Liver (tissue), 9 donors: ENCODE data around the gene WDR46. TPM values are rescaled to one million over a fixed set of nuclear protein-coding genes. Genes with fewer than 3 reads are reported as not detected.

ENCODE experiments used
- DNase-seq: peaks from one replicate; pipeline ENCODE4 v3.0.0-alpha.2; 2017; ENCODE audit warnings: low spot score
- H3K27ac ChIP-seq, 2 donors: one replicate each; pipeline ENCODE4 v1.7.0; 2013; ENCODE audit warnings: inconsistent platforms in 2 of 2, low read length in 2 of 2, control low read depth in 1 of 2, low read depth in 1 of 2, mild to moderate bottlenecking in 1 of 2
- H3K27me3 ChIP-seq, 4 donors: one replicate each; pipeline versions ENCODE4 v1.6.1 to v1.7.0; 2013; ENCODE audit warnings: low read length in 3 of 4, inconsistent platforms in 1 of 4, mild to moderate bottlenecking in 1 of 4, moderate library complexity in 1 of 4; ENCODE audit not compliant: control insufficient read depth in 4 of 4, insufficient read depth in 4 of 4
- H3K36me3 ChIP-seq, 4 donors: one replicate each; pipeline versions ENCODE4 v1.6.1 to v1.7.0; 2013; ENCODE audit warnings: low read length in 3 of 4, mild to moderate bottlenecking in 3 of 4, low read depth in 1 of 4, moderate library complexity in 1 of 4; ENCODE audit not compliant: control insufficient read depth in 4 of 4, insufficient read depth in 3 of 4
- H3K4me1 ChIP-seq, 4 donors: one replicate each; pipeline versions ENCODE4 v1.6.1 to v1.7.0; 2013; ENCODE audit warnings: low read length in 3 of 4, mild to moderate bottlenecking in 3 of 4, moderate library complexity in 1 of 4; ENCODE audit not compliant: control insufficient read depth in 4 of 4, insufficient read depth in 4 of 4
- H3K4me3 ChIP-seq, 3 donors: one replicate each; pipeline versions ENCODE4 v1.6.1 to v1.7.0; 2013; ENCODE audit warnings: low read length in 3 of 3, control low read depth in 1 of 3, low read depth in 1 of 3, mild to moderate bottlenecking in 1 of 3
- H3K9ac ChIP-seq, 2 donors: one replicate each; pipeline ENCODE4 v1.7.0; 2013; ENCODE audit warnings: low read length in 2 of 2, mild to moderate bottlenecking in 2 of 2, moderate library complexity in 2 of 2, control low read depth in 1 of 2, low read depth in 1 of 2
- H3K9me3 ChIP-seq, 4 donors: one replicate each; pipeline versions ENCODE4 v1.6.1 to v1.7.0; 2013; ENCODE audit warnings: low read length in 3 of 4; ENCODE audit not compliant: control insufficient read depth in 4 of 4
- ATF3 ChIP-seq: IDR thresholded peaks from 2 replicates; pipeline ENCODE4 v1.6.1; 2016; ENCODE audit warnings: antibody characterized with exemption
- EGR1 ChIP-seq, 2 donors: IDR thresholded peaks; 2 replicates each; pipeline ENCODE4 v1.6.1; 2016 to 2018; ENCODE audit warnings: antibody characterized with exemption in 2 of 2, low read depth in 2 of 2
- FOXA1 ChIP-seq: IDR thresholded peaks from 2 replicates; pipeline ENCODE4 v1.6.1; 2016; ENCODE audit warnings: antibody characterized with exemption
- FOXA2 ChIP-seq: IDR thresholded peaks from 2 replicates; pipeline ENCODE4 v1.6.1; 2016; ENCODE audit warnings: antibody characterized with exemption
- GABPA ChIP-seq, 2 donors: IDR thresholded peaks in 1 of 2; conservative IDR thresholded peaks in 1 of 2; 2 replicates each; pipeline ENCODE4 v1.6.1; 2016; ENCODE audit warnings: antibody characterized with exemption in 2 of 2, mild to moderate bottlenecking in 1 of 2, moderate library complexity in 1 of 2
- HNF4A ChIP-seq, 2 donors: conservative IDR thresholded peaks; 2 replicates each; pipeline ENCODE4 v1.6.1; 2016; ENCODE audit warnings: antibody characterized with exemption in 2 of 2, mild to moderate bottlenecking in 2 of 2
- MAX ChIP-seq: IDR thresholded peaks from 2 replicates; pipeline ENCODE4 v1.6.1; 2016; ENCODE audit warnings: antibody characterized with exemption
- NR2F2 ChIP-seq: IDR thresholded peaks from 2 replicates; pipeline ENCODE4 v1.6.1; 2016; ENCODE audit warnings: antibody characterized with exemption
- REST ChIP-seq: IDR thresholded peaks from 2 replicates; pipeline ENCODE4 v1.6.1; 2016; ENCODE audit warnings: antibody characterized with exemption, mild to moderate bottlenecking
- RXRA ChIP-seq, 2 donors: IDR thresholded peaks; 2 replicates each; pipeline ENCODE4 v1.6.1; 2017 to 2018; ENCODE audit warnings: antibody characterized with exemption in 2 of 2, mild to moderate bottlenecking in 1 of 2
- TAF1 ChIP-seq: conservative IDR thresholded peaks from 2 replicates; pipeline ENCODE4 v1.6.1; 2016; ENCODE audit warnings: antibody characterized with exemption, mild to moderate bottlenecking
- YY1 ChIP-seq: IDR thresholded peaks from 2 replicates; pipeline ENCODE4 v1.6.1; 2016; ENCODE audit warnings: antibody characterized with exemption, mild to moderate bottlenecking
- WGBS: extraction: QIAGEN DNeasy Blood & Tissue Kit; methylation state at CpG from one replicate; pipeline ENCODE4 v1.1.7; 2013; 5-methylcytosine and 5-hydroxymethylcytosine counted together
- polyA plus RNA-seq, 2 donors: library from polyadenylated mRNA; stranded (reverse) in 1 of 2; unstranded in 1 of 2; fragments of 200-250 nt in 1 of 2; fragments of >200 nt in 1 of 2; fragmentation: Nextera tagmentation in 1 of 2; extraction: Ambion mirVana in 1 of 2; gene quantifications; one replicate each; pipeline versions ENCODE4 v1.2.1 to v1.2.3, GENCODE V29; 2013 to 2015
- total RNA-seq, 2 donors: library from RNA; depleted of rRNA; stranded (reverse); fragments of >200 nt; gene quantifications; one replicate each; pipeline ENCODE4 v1.2.3, GENCODE V29; 2014
- TF ChIP-seq, protein P1 (sequence below): IDR thresholded peaks from 2 replicates; pipeline ENCODE4 v1.6.1; 2016; ENCODE audit warnings: antibody characterized with exemption
- TF ChIP-seq, protein P2 (sequence below): fragments of 150-350 bp; IDR thresholded peaks from 2 replicates; pipeline ENCODE4 v1.5.1; 2017; ENCODE audit warnings: improper control_type of control experiment, low read depth, low read length; ENCODE audit not compliant: missing input control
- donor health status: healthy.
- donor health status: healthy.
- donor health status: healthy.
- donor health status: healthy.
- donor health status: healthy.

The WDR46 gene
- total and polyA plus RNA-seq, 4 donors, result 17.9 to 30.2 (median 25.7) TPM

- DNase-seq, result peak; percentile 72
- WGBS, result under 1% methylated on average over 47 of the region's 47 CpGs
- Histone ChIP-seq H3K36me3 (peaks cover 0 to 2% (median 0%) of the 10 kb centered on the region in 4 donors), H3K4me3 (peak within 1 kb of the TSS; percentile 66 to 96 (median 88)), H3K9ac (peak within 1 kb of the TSS; percentile 87 to 90), H3K9me3 (no peaks in the 10 kb centered on the region), H3K27ac (peak within 1 kb of the TSS; percentile 98 to 99), H3K27me3 (no peaks in the 10 kb centered on the region), H3K4me1 (peaks cover 11 to 46% (median 33%) of the 10 kb centered on the region in 4 donors)
- TF ChIP-seq YY1, result peak; percentile 89
- peak in 1 of 2 donors; percentile 13 for TF ChIP-seq HNF4A (conservative IDR thresholded peaks at IDR 0.05)
- TF ChIP-seq, protein P1, sequence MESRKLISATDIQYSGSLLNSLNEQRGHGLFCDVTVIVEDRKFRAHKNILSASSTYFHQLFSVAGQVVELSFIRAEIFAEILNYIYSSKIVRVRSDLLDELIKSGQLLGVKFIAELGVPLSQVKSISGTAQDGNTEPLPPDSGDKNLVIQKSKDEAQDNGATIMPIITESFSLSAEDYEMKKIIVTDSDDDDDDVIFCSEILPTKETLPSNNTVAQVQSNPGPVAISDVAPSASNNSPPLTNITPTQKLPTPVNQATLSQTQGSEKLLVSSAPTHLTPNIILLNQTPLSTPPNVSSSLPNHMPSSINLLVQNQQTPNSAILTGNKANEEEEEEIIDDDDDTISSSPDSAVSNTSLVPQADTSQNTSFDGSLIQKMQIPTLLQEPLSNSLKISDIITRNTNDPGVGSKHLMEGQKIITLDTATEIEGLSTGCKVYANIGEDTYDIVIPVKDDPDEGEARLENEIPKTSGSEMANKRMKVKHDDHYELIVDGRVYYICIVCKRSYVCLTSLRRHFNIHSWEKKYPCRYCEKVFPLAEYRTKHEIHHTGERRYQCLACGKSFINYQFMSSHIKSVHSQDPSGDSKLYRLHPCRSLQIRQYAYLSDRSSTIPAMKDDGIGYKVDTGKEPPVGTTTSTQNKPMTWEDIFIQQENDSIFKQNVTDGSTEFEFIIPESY, result no peak
- TF ChIP-seq EGR1 (IDR thresholded peaks at IDR 0.05; ENCODE audit: low read depth in 2 of 2), result no peak
- TF ChIP-seq REST, result peak; percentile 12
Measured at GRCh38 chr6:33313709-33314514, 24.9 kb upstream of the WDR46 start, which contains the start of gene TAPBP. Gene TAPBP, minus strand, starts transcription at chr6:33314078. Its CDS starts 37 bp downstream, at chr6:33314041.

DNA sequence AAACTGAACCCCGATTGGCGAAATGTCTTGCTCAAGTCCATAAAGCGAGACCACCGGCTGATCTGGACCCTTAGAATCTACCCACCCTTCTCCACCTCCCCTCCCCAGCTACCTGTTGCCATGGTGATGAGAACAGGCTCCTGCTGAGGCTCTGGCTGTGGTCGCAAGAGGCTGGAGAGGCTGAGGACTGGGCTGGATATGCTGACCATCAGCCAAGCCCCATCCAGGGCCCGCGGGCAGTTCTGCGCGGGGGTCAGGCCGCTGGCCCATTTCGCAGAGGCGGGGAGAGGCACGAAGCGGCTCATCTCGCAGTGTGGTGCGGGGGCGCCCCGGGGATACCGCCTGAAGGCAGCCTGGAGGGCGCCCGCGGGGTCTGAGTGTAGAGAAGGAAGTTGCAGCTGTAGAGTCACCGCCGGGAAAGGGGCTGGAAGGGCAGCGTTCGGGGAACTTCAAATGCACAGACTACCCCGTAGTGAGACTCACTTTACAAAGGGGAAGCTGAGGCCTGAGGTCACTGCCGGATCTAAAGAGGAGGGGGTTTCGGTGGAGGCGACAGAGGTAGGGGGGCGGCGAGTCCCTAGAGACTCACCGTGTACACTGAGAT lies 24.2 kb upstream of the WDR46 start:
- no peak for DNase-seq
- peak overlapping the region; percentile 98 to 99 for H3K27ac ChIP-seq
- peak overlapping the region; percentile 87 to 90 for H3K9ac ChIP-seq
- WGBS, result under 1% methylated on average over 33 of the region's 33 CpGs
- peaks cover 0 to 5% (median 0%) of the 10 kb centered on the region in 4 donors for H3K36me3 ChIP-seq
- peaks cover 11 to 39% (median 26%) of the 10 kb centered on the region in 4 donors for H3K4me1 ChIP-seq
- peak overlapping the region; percentile 66 to 96 (median 88) for H3K4me3 ChIP-seq
- H3K27me3 ChIP-seq, result no peaks in the 10 kb centered on the region
- no peaks in the 10 kb centered on the region for H3K9me3 ChIP-seq
- no peak for TF ChIP-seq GABPA (IDR thresholded peaks at IDR 0.05 in 1 of 2, conservative IDR thresholded peaks at IDR 0.05 in 1 of 2)
- no peak for TF ChIP-seq FOXA1
- TF ChIP-seq HNF4A (conservative IDR thresholded peaks at IDR 0.05), result no peak
- TF ChIP-seq EGR1 (IDR thresholded peaks at IDR 0.05; ENCODE audit: low read depth in 2 of 2), result no peak
- no peak for TF ChIP-seq NR2F2
- TF ChIP-seq, protein P2, sequence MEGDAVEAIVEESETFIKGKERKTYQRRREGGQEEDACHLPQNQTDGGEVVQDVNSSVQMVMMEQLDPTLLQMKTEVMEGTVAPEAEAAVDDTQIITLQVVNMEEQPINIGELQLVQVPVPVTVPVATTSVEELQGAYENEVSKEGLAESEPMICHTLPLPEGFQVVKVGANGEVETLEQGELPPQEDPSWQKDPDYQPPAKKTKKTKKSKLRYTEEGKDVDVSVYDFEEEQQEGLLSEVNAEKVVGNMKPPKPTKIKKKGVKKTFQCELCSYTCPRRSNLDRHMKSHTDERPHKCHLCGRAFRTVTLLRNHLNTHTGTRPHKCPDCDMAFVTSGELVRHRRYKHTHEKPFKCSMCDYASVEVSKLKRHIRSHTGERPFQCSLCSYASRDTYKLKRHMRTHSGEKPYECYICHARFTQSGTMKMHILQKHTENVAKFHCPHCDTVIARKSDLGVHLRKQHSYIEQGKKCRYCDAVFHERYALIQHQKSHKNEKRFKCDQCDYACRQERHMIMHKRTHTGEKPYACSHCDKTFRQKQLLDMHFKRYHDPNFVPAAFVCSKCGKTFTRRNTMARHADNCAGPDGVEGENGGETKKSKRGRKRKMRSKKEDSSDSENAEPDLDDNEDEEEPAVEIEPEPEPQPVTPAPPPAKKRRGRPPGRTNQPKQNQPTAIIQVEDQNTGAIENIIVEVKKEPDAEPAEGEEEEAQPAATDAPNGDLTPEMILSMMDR, result no peak
- no peak for TF ChIP-seq MAX
- TF ChIP-seq, protein P1, result no peak
- no peak for TF ChIP-seq TAF1
- no peak for TF ChIP-seq FOXA2
- no peak for TF ChIP-seq YY1
- no peak for TF ChIP-seq ATF3
- no peak for TF ChIP-seq REST
- no peak for TF ChIP-seq RXRA (IDR thresholded peaks at IDR 0.05)
